Measurements from ENCODE around the gene PHF2.

- TF ChIP-seq EZH2 (IDR thresholded peaks at IDR 0.05; ENCODE audit: insufficient read depth, poor library complexity, severe bottlenecking) (no peak), EZH2phosphoT487 (IDR thresholded peaks at IDR 0.05; ENCODE audit: insufficient read depth, low read depth) (no peak)
These were observed 68.9 kb downstream of the PHF2 start for GRCh38 chr9:93645149-93645889.
